ENCODE data around the gene SPDYE17.
A peak's percentile ranks its signal among the peaks of the same experiment; 100 is the strongest.
"Not testable (repeated sequence)": the region's sequence is repeated elsewhere in the genome, so short reads cannot be mapped to it uniquely, and the experiment has no call there.

SPDYE17 gene

GRCh38 chr7:77002678-77003233, 29.4 kb downstream of the SPDYE17 start:
- DNase-seq (ENCODE audit: low read depth in 1 of 2, low spot score in 1 of 2); in situ Hi-C loops (cut with HindIII; ENCODE audit: low pct_unique_long_range_greater_than_20kb, low sequenced_read_pairs): not testable (repeated sequence)

GRCh38 chr7:77002104-77002503, 30.1 kb downstream of the SPDYE17 start:
- not testable (repeated sequence) for DNase-seq (ENCODE audit: low read depth in 1 of 2, low spot score in 1 of 2)

GRCh38 chr7:76999474-77000107, 32.6 kb downstream of the SPDYE17 start:
- in situ Hi-C loops (cut with HindIII; ENCODE audit: low pct_unique_long_range_greater_than_20kb, low sequenced_read_pairs); DNase-seq (ENCODE audit: low read depth in 1 of 2, low spot score in 1 of 2): not testable (repeated sequence)

More at GRCh38 chr7:77002104-77002503, 30.1 kb downstream of the SPDYE17 start:
- in situ Hi-C loops (cut with HindIII; ENCODE audit: low pct_unique_long_range_greater_than_20kb, low sequenced_read_pairs), result not testable (repeated sequence)

GRCh38 chr7:76998764-76999450, 33.3 kb downstream of the SPDYE17 start:
- DNase-seq (ENCODE audit: low read depth in 1 of 2, low spot score in 1 of 2), result peak in 1 of 2 experiments; percentile 30
- in situ Hi-C loops (cut with HindIII; ENCODE audit: low pct_unique_long_range_greater_than_20kb, low sequenced_read_pairs), result not testable (repeated sequence)

- in situ Hi-C loops (cut with HindIII; ENCODE audit: low pct_unique_long_range_greater_than_20kb, low sequenced_read_pairs), result no loop called here
- no peak for TF ChIP-seq JUND (IDR thresholded peaks at IDR 0.05; ENCODE audit: low read depth)
- no peak for DNase-seq (ENCODE audit: low read depth in 1 of 2, low spot score in 1 of 2)
These were observed 33.9 kb downstream of the SPDYE17 start for GRCh38 chr7:76998285-76998589.

GRCh38 chr7:76997381-76998284, 34.5 kb downstream of the SPDYE17 start:
- in situ Hi-C loops (cut with HindIII; ENCODE audit: low pct_unique_long_range_greater_than_20kb, low sequenced_read_pairs), result no loop called here
- no peak for TF ChIP-seq JUND (IDR thresholded peaks at IDR 0.05; ENCODE audit: low read depth)
- DNase-seq (ENCODE audit: low read depth in 1 of 2, low spot score in 1 of 2), result no peak

- DNase-seq (ENCODE audit: low read depth in 1 of 2, low spot score in 1 of 2); in situ Hi-C loops (cut with HindIII; ENCODE audit: low pct_unique_long_range_greater_than_20kb, low sequenced_read_pairs): not testable (repeated sequence)
These were observed 35.2 kb downstream of the SPDYE17 start for GRCh38 chr7:76996932-76997331.

- DNase-seq (ENCODE audit: low read depth in 1 of 2, low spot score in 1 of 2); in situ Hi-C loops (cut with HindIII; ENCODE audit: low pct_unique_long_range_greater_than_20kb, low sequenced_read_pairs): not testable (repeated sequence)
These were observed 37.9 kb downstream of the SPDYE17 start for GRCh38 chr7:76994286-76994685.

- DNase-seq (ENCODE audit: low read depth in 1 of 2, low spot score in 1 of 2); in situ Hi-C loops (cut with HindIII; ENCODE audit: low pct_unique_long_range_greater_than_20kb, low sequenced_read_pairs): not testable (repeated sequence)
These were observed 38.3 kb downstream of the SPDYE17 start for GRCh38 chr7:76993831-76994230.

GRCh38 chr7:76992871-76993270, 39.3 kb downstream of the SPDYE17 start:
- not testable (repeated sequence) for DNase-seq (ENCODE audit: low read depth in 1 of 2, low spot score in 1 of 2)

GRCh38 chr7:76992204-76992603, 40.0 kb downstream of the SPDYE17 start:
- in situ Hi-C loops (cut with HindIII; ENCODE audit: low pct_unique_long_range_greater_than_20kb, low sequenced_read_pairs); DNase-seq (ENCODE audit: low read depth in 1 of 2, low spot score in 1 of 2): not testable (repeated sequence)

More at GRCh38 chr7:76992871-76993270, 39.3 kb downstream of the SPDYE17 start:
- in situ Hi-C loops (cut with HindIII; ENCODE audit: low pct_unique_long_range_greater_than_20kb, low sequenced_read_pairs), result not testable (repeated sequence)

- DNase-seq (ENCODE audit: low read depth in 1 of 2, low spot score in 1 of 2); in situ Hi-C loops (cut with HindIII; ENCODE audit: low pct_unique_long_range_greater_than_20kb, low sequenced_read_pairs): not testable (repeated sequence)
These were observed 42.0 kb downstream of the SPDYE17 start for GRCh38 chr7:76990202-76990601.

GRCh38 chr7:76985924-76986717, 46.0 kb downstream of the SPDYE17 start:
- DNase-seq (ENCODE audit: low read depth in 1 of 2, low spot score in 1 of 2); in situ Hi-C loops (cut with HindIII; ENCODE audit: low pct_unique_long_range_greater_than_20kb, low sequenced_read_pairs): not testable (repeated sequence)

GRCh38 chr7:76984784-76985136, 47.4 kb downstream of the SPDYE17 start:
- in situ Hi-C loops (cut with HindIII; ENCODE audit: low pct_unique_long_range_greater_than_20kb, low sequenced_read_pairs); DNase-seq (ENCODE audit: low read depth in 1 of 2, low spot score in 1 of 2): not testable (repeated sequence)

GRCh38 chr7:76983937-76984783, 48.0 kb downstream of the SPDYE17 start:
- DNase-seq (ENCODE audit: low read depth in 1 of 2, low spot score in 1 of 2); in situ Hi-C loops (cut with HindIII; ENCODE audit: low pct_unique_long_range_greater_than_20kb, low sequenced_read_pairs): not testable (repeated sequence)

GRCh38 chr7:76983333-76983732, 48.8 kb downstream of the SPDYE17 start:
- in situ Hi-C loops (cut with HindIII; ENCODE audit: low pct_unique_long_range_greater_than_20kb, low sequenced_read_pairs); DNase-seq (ENCODE audit: low read depth in 1 of 2, low spot score in 1 of 2): not testable (repeated sequence)
